NB4 (cell line): ENCODE data around the gene HIGD2A.

Experiments used
- DNase-seq: peaks from one replicate; pipeline ENCODE4 v3.0.0; 2010; ENCODE audit warnings: low read depth
- H3K4me3 ChIP-seq: one replicate; pipeline ENCODE4 v1.5.1; 2011; ENCODE audit warnings: mild to moderate bottlenecking, low read depth, low read length, moderate library complexity
- CTCF ChIP-seq: IDR thresholded peaks from one replicate; pipeline ENCODE4 v1.5.1; 2012; ENCODE audit warnings: low read depth, low read length
- MAX ChIP-seq: IDR thresholded peaks from 2 replicates; pipeline ENCODE4 v1.6.1; 2011; ENCODE audit warnings: low read depth, low read length
- MYC ChIP-seq: IDR thresholded peaks from 2 replicates; pipeline ENCODE4 v1.6.1; 2011; ENCODE audit warnings: low read depth, low read length
- POLR2A ChIP-seq: IDR thresholded peaks from 2 replicates; pipeline ENCODE4 v1.6.1; 2011; ENCODE audit warnings: mild to moderate bottlenecking; ENCODE audit not compliant: insufficient read length; ENCODE audit errors: extremely low read depth

Gene HIGD2A

GRCh38 chr5:176397736-176398420, 9.3 kb downstream of the HIGD2A start:
- DNase-seq = no peak
- H3K4me3 ChIP-seq = no peak overlapping the region
- TF ChIP-seq POLR2A = no peak
- TF ChIP-seq CTCF = no peak
- TF ChIP-seq MYC = no peak
- no peak for TF ChIP-seq MAX

GRCh38 chr5:176400382-176401156, 12.0 kb downstream of the HIGD2A start:
- DNase-seq = no peak
- TF ChIP-seq POLR2A = no peak
- no peak for TF ChIP-seq CTCF
- TF ChIP-seq MAX = no peak
- TF ChIP-seq MYC = no peak
- H3K4me3 ChIP-seq = no peak overlapping the region

GRCh38 chr5:176401281-176402205, 13.0 kb downstream of the HIGD2A start:
- DNase-seq = no peak
- H3K4me3 ChIP-seq = no peak overlapping the region
- TF ChIP-seq MYC (no peak), CTCF (no peak), MAX (no peak), POLR2A (no peak)

GRCh38 chr5:176405656-176406435, 17.3 kb downstream of the HIGD2A start:
- DNase-seq = no peak
- H3K4me3 ChIP-seq = no peak overlapping the region
- TF ChIP-seq MAX = no peak
- TF ChIP-seq CTCF = peak; percentile 20

- H3K4me3 ChIP-seq = no peak overlapping the region
- no peak for TF ChIP-seq MYC
- TF ChIP-seq POLR2A = no peak
- TF ChIP-seq CTCF = no peak
- TF ChIP-seq MAX = no peak
These were observed 18.0 kb downstream of the HIGD2A start for GRCh38 chr5:176406436-176407052.

More at GRCh38 chr5:176406436-176407052, 18.0 kb downstream of the HIGD2A start:
- DNase-seq = no peak
